ENCODE data around the gene URB2.
"Not testable (repeated sequence)": the region's sequence is repeated elsewhere in the genome, so short reads cannot be mapped to it uniquely, and the experiment has no call there.

Gene URB2

DNA sequence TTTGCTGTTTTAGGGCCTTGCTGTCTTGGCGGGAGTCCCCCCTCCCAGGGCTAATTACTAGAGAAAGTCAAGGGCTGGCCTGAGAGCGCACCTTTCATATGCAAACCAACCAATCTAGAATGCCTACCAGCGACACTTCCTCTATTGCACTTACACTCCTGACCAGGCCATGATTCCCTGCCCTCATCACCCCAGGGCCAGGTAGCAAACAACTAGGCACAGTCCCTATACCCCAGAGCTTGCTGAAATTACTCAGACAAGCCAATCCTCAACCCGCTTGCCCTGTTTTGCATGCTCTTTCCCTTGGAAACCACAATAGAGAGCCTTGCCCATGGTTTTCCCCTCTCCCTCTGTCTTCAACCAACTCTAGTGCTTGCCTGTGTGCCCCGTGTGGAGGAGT lies 70.3 kb downstream of the URB2 start:
- DNase-seq = no peak

GRCh38 chr1:229699613-229700267 lies 73.7 kb downstream of the URB2 start:
- DNase-seq = no peak

GRCh38 chr1:229704157-229704556 lies 78.1 kb downstream of the URB2 start:
- DNase-seq = no peak

- DNase-seq = not testable (repeated sequence)
These were observed 79.1 kb downstream of the URB2 start for GRCh38 chr1:229705152-229705551.

- not testable (repeated sequence) for DNase-seq
These were observed 81.1 kb downstream of the URB2 start for GRCh38 chr1:229707127-229707526.

GRCh38 chr1:229709500-229710013 lies 83.5 kb downstream of the URB2 start:
- no peak for DNase-seq
